Stimulated activated CD8-positive, alpha-beta memory T cell treated with anti-CD3 and anti-CD28 coated beads, Interleukin-15, amount 100 ng/mL, for 24 hours (primary cell): Measurements from ENCODE around the gene PCDHGB2.
A peak's percentile ranks its signal among the peaks of the same experiment; 100 is the strongest.
"Not testable (repeated sequence)": the region's sequence is repeated elsewhere in the genome, so short reads cannot be mapped to it uniquely, and the experiment has no call there.

ENCODE experiments used
- DNase-seq: peaks from one replicate; pipeline ENCODE4 v3.0.0-alpha.2; 2020; ENCODE audit warnings: low read depth

The PCDHGB2 gene

GRCh38 chr5:141359790-141360426 is at the start of gene PCDHGB2:
PCDHGB2 (plus strand) TSS chr5:141359994; CDS start chr5:141360136, 142 bp downstream.
- no peak for DNase-seq

GRCh38 chr5:141313711-141314110 is 46.1 kb upstream of the PCDHGB2 start:
- no peak for DNase-seq

- not testable (repeated sequence) for DNase-seq
Measured at GRCh38 chr5:141316963-141317362, 42.8 kb upstream of the PCDHGB2 start.

GRCh38 chr5:141319202-141319601 is 40.6 kb upstream of the PCDHGB2 start:
- no peak for DNase-seq

GRCh38 chr5:141319699-141320098 is 40.1 kb upstream of the PCDHGB2 start:
- no peak for DNase-seq

- DNase-seq, result peak; percentile 81
Measured at GRCh38 chr5:141320225-141321169, 39.3 kb upstream of the PCDHGB2 start, which contains the start of gene TAF7. TAF7 (minus strand) TSS chr5:141320784; CDS start chr5:141320044, 740 bp downstream.

- no peak for DNase-seq
Measured at GRCh38 chr5:141322261-141322660, 37.5 kb upstream of the PCDHGB2 start.

GRCh38 chr5:141326088-141326854 is 33.5 kb upstream of the PCDHGB2 start:
- DNase-seq, result peak; percentile 25

- no peak for DNase-seq
Measured at GRCh38 chr5:141328231-141328630, 31.6 kb upstream of the PCDHGB2 start.

- DNase-seq, result no peak
Measured at GRCh38 chr5:141330299-141331080, 29.3 kb upstream of the PCDHGB2 start, which contains the start of gene PCDHGA1. PCDHGA1 (plus strand) TSS chr5:141330514.

- not testable (repeated sequence) for DNase-seq
Measured at GRCh38 chr5:141332571-141332970, 27.2 kb upstream of the PCDHGB2 start.

- DNase-seq, result no peak
Measured at GRCh38 chr5:141338538-141339306, 21.1 kb upstream of the PCDHGB2 start, which contains the start of gene PCDHGA2. PCDHGA2 (plus strand) TSS chr5:141338760.

- DNase-seq, result not testable (repeated sequence)
Measured at GRCh38 chr5:141340781-141341354, 18.9 kb upstream of the PCDHGB2 start.

- no peak for DNase-seq
Measured at GRCh38 chr5:141342773-141343172, 17.0 kb upstream of the PCDHGB2 start.

- DNase-seq, result no peak
Measured at GRCh38 chr5:141343242-141343952, 16.4 kb upstream of the PCDHGB2 start, which contains the start of gene PCDHGA3. PCDHGA3 (plus strand) TSS chr5:141343829; CDS start chr5:141344034, 205 bp downstream.

- no peak for DNase-seq
Measured at GRCh38 chr5:141343953-141344463, 15.8 kb upstream of the PCDHGB2 start.

- DNase-seq, result no peak
Measured at GRCh38 chr5:141345327-141345726, 14.5 kb upstream of the PCDHGB2 start.

- DNase-seq, result not testable (repeated sequence)
Measured at GRCh38 chr5:141346017-141346416, 13.8 kb upstream of the PCDHGB2 start.
